Ascending aorta (tissue), 2 donors: ENCODE measurements around the gene ARHGEF40. TPM values are rescaled to one million over a fixed set of nuclear protein-coding genes. Genes with fewer than 3 reads are reported as not detected.

ENCODE experiments used
- DNase-seq, 2 donors: peaks; one replicate each; pipeline ENCODE4 v3.0.0-alpha.2; 2019; ENCODE audit warnings: low spot score in 2 of 2
- H3K27ac ChIP-seq, 2 donors: fragments of 200-600 bp; sonication (generic); one replicate each; pipeline ENCODE4 v1.5.1; 2016 to 2017; ENCODE audit warnings: mild to moderate bottlenecking in 1 of 2
- H3K27me3 ChIP-seq: fragments of 200-600 bp; sonication (generic); one replicate; pipeline ENCODE4 v1.5.1; 2017
- H3K36me3 ChIP-seq, 2 donors: fragments of 200-600 bp; sonication (generic); one replicate each; pipeline ENCODE4 v1.5.1; 2016
- H3K4me1 ChIP-seq, 2 donors: fragments of 200-600 bp; sonication (generic); one replicate each; pipeline ENCODE4 v1.5.1; 2016 to 2017; ENCODE audit warnings: mild to moderate bottlenecking in 1 of 2
- H3K4me3 ChIP-seq, 2 donors: fragments of 200-600 bp; sonication (generic); one replicate each; pipeline ENCODE4 v1.5.1; 2016 to 2017; ENCODE audit warnings: mild to moderate bottlenecking in 1 of 2
- H3K9me3 ChIP-seq, 2 donors: fragments of 200-600 bp; sonication (generic); one replicate each; pipeline ENCODE4 v1.5.1; 2016
- intact Hi-C: fragments of 100-400 bp; cut with DNase I; formaldehyde crosslinking; loops from one replicate; pipeline ENCODE4 v1.15.1; 2023
- total RNA-seq: library from RNA; depleted of rRNA; stranded (reverse); fragments of >200 nt; gene quantifications from one replicate; pipeline ENCODE4 v1.1.0, GENCODE V29; 2016
- TF ChIP-seq, protein P1 (sequence below), 3 experiments: fragments of 200-600 bp in 2 of 3; fragments of 450-650 bp in 1 of 3; sonication (generic) in 2 of 3; IDR thresholded peaks; one replicate each; pipeline ENCODE4 v1.5.1; 2016 to 2019; ENCODE audit warnings: antibody characterized with exemption in 3 of 3, mild to moderate bottlenecking in 1 of 3, moderate library complexity in 1 of 3

The ARHGEF40 gene
- total RNA-seq, 1 donor from 2014 or later: 64.8 TPM

DNA sequence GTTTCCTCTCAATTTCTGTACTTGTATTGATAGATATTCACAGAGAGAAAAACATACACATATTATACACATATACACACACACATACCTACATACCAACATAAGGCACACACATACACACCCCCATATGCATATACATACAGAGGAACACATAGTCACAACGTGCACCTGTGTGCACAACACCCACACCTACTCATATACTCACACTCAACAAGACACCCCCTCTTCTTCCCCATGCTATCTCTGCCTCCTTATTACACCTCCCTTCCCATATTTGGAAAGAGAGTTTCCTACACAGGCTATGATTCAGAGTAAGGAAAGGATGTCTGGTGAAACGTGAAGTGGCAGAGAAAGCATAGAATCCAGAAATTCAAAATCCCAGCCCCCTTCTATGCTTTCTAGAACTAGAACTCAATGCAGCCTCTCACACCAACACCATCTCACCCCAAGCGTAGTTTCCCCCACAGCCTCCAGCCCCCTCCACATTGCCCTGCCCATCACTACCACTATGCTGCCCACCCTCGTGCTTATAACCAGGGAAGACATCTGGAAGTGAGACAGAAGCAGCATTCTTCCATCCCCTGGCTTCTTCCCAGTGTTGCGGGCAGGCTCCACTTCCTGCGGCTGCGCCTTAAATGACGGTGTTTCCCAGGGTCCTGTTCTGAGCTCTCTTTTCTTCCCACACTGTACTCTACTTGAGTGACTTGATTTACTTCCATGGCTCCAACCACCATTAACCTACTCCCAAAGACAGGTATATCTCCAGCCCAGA is 10.1 kb upstream of the ARHGEF40 start:
- H3K4me1 ChIP-seq: no peaks in the 10 kb centered on the region
- no peak overlapping the region for H3K27ac ChIP-seq
- no peaks in the 10 kb centered on the region for H3K36me3 ChIP-seq
- H3K4me3 ChIP-seq: no peak overlapping the region
- no peaks in the 10 kb centered on the region for H3K9me3 ChIP-seq
- DNase-seq: no peak
- TF ChIP-seq, protein P1, sequence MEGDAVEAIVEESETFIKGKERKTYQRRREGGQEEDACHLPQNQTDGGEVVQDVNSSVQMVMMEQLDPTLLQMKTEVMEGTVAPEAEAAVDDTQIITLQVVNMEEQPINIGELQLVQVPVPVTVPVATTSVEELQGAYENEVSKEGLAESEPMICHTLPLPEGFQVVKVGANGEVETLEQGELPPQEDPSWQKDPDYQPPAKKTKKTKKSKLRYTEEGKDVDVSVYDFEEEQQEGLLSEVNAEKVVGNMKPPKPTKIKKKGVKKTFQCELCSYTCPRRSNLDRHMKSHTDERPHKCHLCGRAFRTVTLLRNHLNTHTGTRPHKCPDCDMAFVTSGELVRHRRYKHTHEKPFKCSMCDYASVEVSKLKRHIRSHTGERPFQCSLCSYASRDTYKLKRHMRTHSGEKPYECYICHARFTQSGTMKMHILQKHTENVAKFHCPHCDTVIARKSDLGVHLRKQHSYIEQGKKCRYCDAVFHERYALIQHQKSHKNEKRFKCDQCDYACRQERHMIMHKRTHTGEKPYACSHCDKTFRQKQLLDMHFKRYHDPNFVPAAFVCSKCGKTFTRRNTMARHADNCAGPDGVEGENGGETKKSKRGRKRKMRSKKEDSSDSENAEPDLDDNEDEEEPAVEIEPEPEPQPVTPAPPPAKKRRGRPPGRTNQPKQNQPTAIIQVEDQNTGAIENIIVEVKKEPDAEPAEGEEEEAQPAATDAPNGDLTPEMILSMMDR (IDR thresholded peaks at IDR 0.05): no peak
- intact Hi-C loops: no loop called here
- no peaks in the 10 kb centered on the region for H3K27me3 ChIP-seq

DNA sequence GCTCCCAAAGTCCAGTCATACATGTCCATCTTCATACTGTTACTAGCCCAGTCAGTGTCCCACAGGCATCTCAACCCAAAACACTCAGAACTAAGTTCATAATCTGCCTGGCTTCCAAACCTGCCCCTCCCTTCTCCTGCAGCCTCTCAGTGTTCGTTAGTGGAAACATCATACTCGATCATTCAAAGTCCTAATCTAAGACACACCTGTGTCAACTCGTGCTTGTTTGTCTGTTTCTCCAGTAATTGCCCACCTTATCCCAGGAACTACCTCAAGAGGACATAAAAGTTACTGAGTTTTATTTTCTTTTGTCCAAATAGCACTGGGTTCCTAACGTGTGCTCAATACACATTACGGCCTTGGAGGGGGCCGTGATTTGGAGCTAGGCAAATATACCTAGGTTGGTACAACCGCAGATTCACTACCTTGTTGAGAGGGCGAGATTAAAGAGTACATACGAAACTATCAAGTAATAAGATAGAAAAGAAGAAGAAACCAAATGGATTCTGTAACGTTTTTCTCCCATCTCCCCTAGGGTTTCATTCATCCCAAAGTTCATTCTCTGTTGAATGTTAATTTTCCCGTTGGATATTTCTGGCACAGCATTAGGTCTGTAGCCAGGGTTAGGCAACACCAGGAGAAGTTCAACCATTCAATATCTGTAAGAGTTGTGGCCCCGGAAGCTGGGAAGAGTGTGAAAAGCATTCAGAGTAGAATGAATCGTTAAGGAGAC is 9.3 kb upstream of the ARHGEF40 start:
- Histone ChIP-seq H3K27me3 (no peaks in the 10 kb centered on the region), H3K9me3 (no peaks in the 10 kb centered on the region), H3K4me1 (no peaks in the 10 kb centered on the region), H3K36me3 (no peaks in the 10 kb centered on the region), H3K4me3 (no peak overlapping the region), H3K27ac (no peak overlapping the region)
- no peak for DNase-seq
- intact Hi-C loops: no loop called here
- TF ChIP-seq, protein P1 (IDR thresholded peaks at IDR 0.05): no peak

DNA sequence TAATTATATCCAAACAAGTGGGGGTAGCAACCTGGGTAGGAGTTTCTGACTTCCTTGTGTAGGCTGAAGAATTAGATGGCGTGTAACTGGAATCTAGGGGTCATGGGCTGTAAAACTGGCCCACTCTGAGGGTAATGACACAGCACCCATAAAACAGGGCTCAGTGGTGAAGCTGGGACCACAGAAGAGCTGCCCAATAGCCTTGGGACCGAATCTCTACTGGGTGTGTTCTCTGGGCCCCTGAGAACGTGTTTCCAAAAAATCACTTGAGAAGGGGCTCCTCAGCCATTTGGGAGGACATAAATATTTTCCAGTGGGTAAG is 8.8 kb upstream of the ARHGEF40 start:
- no peaks in the 10 kb centered on the region for H3K36me3 ChIP-seq
- intact Hi-C loops: no loop called here
- H3K27me3 ChIP-seq: no peaks in the 10 kb centered on the region
- H3K9me3 ChIP-seq: no peaks in the 10 kb centered on the region
- no peaks in the 10 kb centered on the region for H3K4me1 ChIP-seq
- no peak for DNase-seq
- no peak overlapping the region for H3K27ac ChIP-seq
- H3K4me3 ChIP-seq: no peak overlapping the region
- TF ChIP-seq, protein P1 (IDR thresholded peaks at IDR 0.05): no peak

DNA sequence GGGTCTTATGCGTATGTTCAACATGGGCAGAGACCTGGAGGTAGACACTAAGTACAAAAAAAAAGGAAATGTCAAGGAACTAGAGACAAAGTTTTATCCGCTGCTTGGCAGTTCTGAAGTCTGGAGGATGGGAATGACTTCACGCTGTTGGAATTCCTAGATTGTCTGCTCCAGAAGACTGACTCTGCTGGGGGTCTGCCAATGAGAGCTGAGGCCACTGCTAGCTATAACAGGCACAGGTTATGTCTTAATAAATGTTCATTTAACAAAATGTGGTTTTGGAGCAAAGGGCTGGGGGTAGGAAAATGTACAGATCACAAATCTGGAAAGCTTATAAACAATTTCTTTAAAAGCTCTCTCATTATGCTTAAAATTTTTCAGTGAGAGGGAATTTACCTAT is 6.6 kb upstream of the ARHGEF40 start:
- H3K9me3 ChIP-seq: no peaks in the 10 kb centered on the region
- TF ChIP-seq, protein P1 (IDR thresholded peaks at IDR 0.05): no peak
- no peaks in the 10 kb centered on the region for H3K36me3 ChIP-seq
- no peak overlapping the region for H3K27ac ChIP-seq
- H3K4me1 ChIP-seq: peaks cover 0 to under 1% of the 10 kb centered on the region in 2 donors
- DNase-seq: no peak
- H3K4me3 ChIP-seq: no peak overlapping the region
- intact Hi-C loops: no loop called here
- no peaks in the 10 kb centered on the region for H3K27me3 ChIP-seq

DNA sequence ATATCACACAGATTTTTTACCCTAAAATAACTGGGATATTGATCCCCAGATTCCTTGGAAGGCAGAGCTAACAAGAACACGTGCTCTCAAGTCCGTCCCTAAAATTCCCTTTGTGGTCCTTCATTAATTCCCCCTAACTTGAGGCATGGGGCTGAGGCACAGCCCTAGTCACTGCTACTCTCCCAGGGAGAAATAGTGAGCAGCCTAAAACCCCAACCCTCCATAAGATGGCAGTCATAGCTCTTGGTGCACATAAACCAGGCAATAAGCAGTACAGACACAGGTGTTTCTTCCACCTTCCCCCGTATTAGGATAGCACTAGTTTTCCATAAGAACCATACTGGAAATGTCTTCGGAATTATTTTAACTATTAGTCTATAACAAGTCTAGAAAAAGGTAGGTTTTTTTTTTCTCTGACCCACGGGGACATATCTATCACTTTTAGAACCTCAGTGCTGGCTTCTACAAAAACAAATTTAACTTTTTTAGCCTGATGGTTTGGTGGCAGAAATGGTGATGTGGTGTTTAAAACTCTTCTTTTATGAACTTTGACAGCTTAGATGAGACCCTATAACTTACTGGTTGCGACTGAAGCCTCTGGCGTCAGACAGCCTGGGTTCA is 3.1 kb upstream of the ARHGEF40 start:
- Histone ChIP-seq H3K36me3 (no peaks in the 10 kb centered on the region), H3K27ac (no peak overlapping the region), H3K4me3 (no peak overlapping the region), H3K4me1 (peaks cover 3 to 17% of the 10 kb centered on the region in 2 donors), H3K27me3 (no peaks in the 10 kb centered on the region), H3K9me3 (no peaks in the 10 kb centered on the region)
- intact Hi-C loops: no loop called here
- TF ChIP-seq, protein P1 (IDR thresholded peaks at IDR 0.05): no peak
- no peak for DNase-seq
